ENCODE results near the gene F12.

F12 gene

GRCh38 chr5:177361418-177362291 is 47.7 kb downstream of the F12 start:
- no peak for TF ChIP-seq CTCF (IDR thresholded peaks at IDR 0.05)

GRCh38 chr5:177359860-177360259 is 49.5 kb downstream of the F12 start:
- TF ChIP-seq CTCF (IDR thresholded peaks at IDR 0.05), result no peak

GRCh38 chr5:177359451-177359851 is 49.9 kb downstream of the F12 start:
- no peak for TF ChIP-seq CTCF (IDR thresholded peaks at IDR 0.05)

- no peak for TF ChIP-seq CTCF (IDR thresholded peaks at IDR 0.05)
These were observed 51.0 kb downstream of the F12 start for GRCh38 chr5:177358370-177358819.

- TF ChIP-seq CTCF (IDR thresholded peaks at IDR 0.05), result no peak
These were observed 51.7 kb downstream of the F12 start, which contains the start of gene RGS14 for GRCh38 chr5:177357459-177358351. RGS14 (plus strand) TSS chr5:177357924; CDS start chr5:177358025, 101 bp downstream.

GRCh38 chr5:177357146-177357458 is 52.3 kb downstream of the F12 start:
- TF ChIP-seq CTCF (IDR thresholded peaks at IDR 0.05), result no peak

GRCh38 chr5:177356746-177357145 is 52.6 kb downstream of the F12 start:
- TF ChIP-seq CTCF (IDR thresholded peaks at IDR 0.05), result no peak

Data from LNCAP (cell line).